Mesendoderm (in vitro differentiated cells): ENCODE results near the gene HDAC10.

ENCODE experiments used
- DNase-seq: peaks from one replicate; pipeline ENCODE4 v3.0.0; 2013
- H2AK5ac ChIP-seq: 2 replicates; pipeline ENCODE4 v1.6.1; 2013; ENCODE audit warnings: low read length, inconsistent platforms
- H2BK120ac ChIP-seq: 2 replicates; pipeline ENCODE4 v1.6.1; 2013; ENCODE audit warnings: low read depth, mild to moderate bottlenecking, low read length, moderate library complexity, mixed read lengths
- H2BK15ac ChIP-seq: replicated peaks from 2 replicates; pipeline ENCODE4 v1.6.1; 2013; ENCODE audit warnings: low read depth, mild to moderate bottlenecking, moderate library complexity
- H2BK5ac ChIP-seq: 2 replicates; pipeline ENCODE4 v1.6.1; 2013; ENCODE audit warnings: low read length, inconsistent platforms
- H3K18ac ChIP-seq: 2 replicates; pipeline ENCODE4 v1.6.1; 2013; ENCODE audit warnings: mild to moderate bottlenecking, low read length, mixed read lengths
- H3K23ac ChIP-seq: one replicate; pipeline ENCODE4 v1.6.1; 2013; ENCODE audit warnings: low read length
- H3K27ac ChIP-seq: 2 replicates; pipeline ENCODE4 v1.5.1; 2013; ENCODE audit warnings: low read depth, mild to moderate bottlenecking, inconsistent platforms, low read length, moderate library complexity
- H3K27me3 ChIP-seq: 2 replicates; pipeline ENCODE4 v1.6.1; 2013; ENCODE audit warnings: low read length, control low read depth, mild to moderate bottlenecking, inconsistent platforms; ENCODE audit not compliant: insufficient read depth, poor library complexity
- H3K36me3 ChIP-seq: 2 replicates; pipeline ENCODE4 v1.6.1; 2013; ENCODE audit warnings: low read length, inconsistent platforms; ENCODE audit not compliant: control insufficient read depth, insufficient read depth
- H3K4ac ChIP-seq: one replicate; pipeline ENCODE4 v1.6.1; 2013; ENCODE audit warnings: low read depth, mild to moderate bottlenecking, low read length, moderate library complexity
- H3K4me1 ChIP-seq: 2 replicates; pipeline ENCODE4 v1.6.1; 2013; ENCODE audit warnings: low read depth, low read length, inconsistent platforms; ENCODE audit not compliant: control insufficient read depth
- H3K4me2 ChIP-seq: 2 replicates; pipeline ENCODE4 v1.6.1; 2013; ENCODE audit warnings: low read length
- H3K4me3 ChIP-seq: 2 replicates; pipeline ENCODE4 v1.5.1; 2013; ENCODE audit warnings: mild to moderate bottlenecking, low read length
- H3K56ac ChIP-seq: one replicate; pipeline ENCODE4 v1.6.1; 2013; ENCODE audit warnings: low read length
- H3K79me1 ChIP-seq: 2 replicates; pipeline ENCODE4 v1.6.1; 2013; ENCODE audit warnings: low read length, inconsistent platforms
- H3K79me2 ChIP-seq: 2 replicates; pipeline ENCODE4 v1.6.1; 2013; ENCODE audit warnings: mild to moderate bottlenecking, low read length; ENCODE audit not compliant: control insufficient read depth, insufficient read depth
- H3K9ac ChIP-seq: 2 replicates; pipeline ENCODE4 v1.6.1; 2013; ENCODE audit warnings: low read length, inconsistent platforms
- H4K5ac ChIP-seq: one replicate; pipeline ENCODE4 v1.6.1; 2013; ENCODE audit warnings: low read length
- H4K8ac ChIP-seq: one replicate; pipeline ENCODE4 v1.6.1; 2013; ENCODE audit warnings: low read depth, mild to moderate bottlenecking, control low read depth, low read length, moderate library complexity
- WGBS: extraction: QIAGEN DNeasy Blood & Tissue Kit; methylation state at CpG from one replicate; pipeline ENCODE4 v1.1.7; 2013; ENCODE audit warnings: low lambda C conversion rate, missing lambda C conversion rate; ENCODE audit not compliant: insufficient coverage; ENCODE audit errors: extremely low coverage; 5-methylcytosine and 5-hydroxymethylcytosine counted together

The HDAC10 gene

GRCh38 chr22:50216055-50216683, 34.9 kb downstream of the HDAC10 start:
- Histone ChIP-seq H2BK120ac (no peak overlapping the region), H3K27me3 (no peaks in the 10 kb centered on the region), H2BK5ac (no peak overlapping the region), H3K9ac (no peak overlapping the region), H4K8ac (no peak overlapping the region), H3K56ac (no peak overlapping the region), H4K5ac (no peak overlapping the region), H3K36me3 (peaks cover 4% of the 10 kb centered on the region), H3K4me2 (no peak overlapping the region), H3K23ac (no peak overlapping the region), H3K4ac (no peak overlapping the region), H3K79me2 (no peaks in the 10 kb centered on the region), H3K4me3 (no peak overlapping the region), H2BK15ac (no peak overlapping the region), H3K18ac (no peak overlapping the region), H3K27ac (no peak overlapping the region), H2AK5ac (no peak overlapping the region), H3K4me1 (no peaks in the 10 kb centered on the region), H3K79me1 (peaks cover 1% of the 10 kb centered on the region)
- no peak for DNase-seq
- WGBS = no CpG with 5 or more reads among the region's 15 CpGs

GRCh38 chr22:50215297-50216054, 35.6 kb downstream of the HDAC10 start:
- H3K36me3 ChIP-seq = peaks cover 5% of the 10 kb centered on the region
- no peak overlapping the region for H3K56ac ChIP-seq
- H2AK5ac ChIP-seq = no peak overlapping the region
- no peak overlapping the region for H2BK120ac ChIP-seq
- peaks cover 1% of the 10 kb centered on the region for H3K79me1 ChIP-seq
- H3K27me3 ChIP-seq = no peaks in the 10 kb centered on the region
- H2BK5ac ChIP-seq = no peak overlapping the region
- no peak overlapping the region for H3K18ac ChIP-seq
- no peak overlapping the region for H3K27ac ChIP-seq
- no peak overlapping the region for H4K5ac ChIP-seq
- no peak overlapping the region for H3K23ac ChIP-seq
- H3K9ac ChIP-seq = no peak overlapping the region
- no peak for DNase-seq
- H2BK15ac ChIP-seq = no peak overlapping the region
- H4K8ac ChIP-seq = no peak overlapping the region
- no peaks in the 10 kb centered on the region for H3K4me1 ChIP-seq
- H3K4ac ChIP-seq = no peak overlapping the region
- no peaks in the 10 kb centered on the region for H3K79me2 ChIP-seq
- no CpG with 5 or more reads among the region's 17 CpGs for WGBS
- no peak overlapping the region for H3K4me2 ChIP-seq
- H3K4me3 ChIP-seq = no peak overlapping the region

DNA sequence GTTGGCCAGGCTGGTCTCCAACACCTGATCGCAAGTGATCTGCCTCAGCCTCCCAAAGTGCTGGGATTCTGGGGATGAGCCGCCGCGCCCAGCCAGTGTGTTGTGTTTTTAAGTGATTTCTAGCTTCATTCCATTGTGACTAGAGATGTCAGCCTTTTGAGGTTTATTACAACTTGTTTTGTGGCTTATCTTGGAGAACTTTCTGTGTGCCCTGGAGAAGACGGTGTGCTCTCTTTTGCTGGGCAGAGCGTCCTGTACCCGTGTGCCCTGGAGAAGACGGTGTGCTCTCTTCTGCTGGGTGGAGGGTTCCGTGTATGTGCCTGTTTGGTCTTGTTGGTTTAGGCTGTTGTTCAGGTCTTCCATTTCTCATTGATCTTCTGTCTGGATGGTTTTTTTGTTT, 37.8 kb downstream of the HDAC10 start:
- Histone ChIP-seq H4K8ac (no peak overlapping the region), H3K23ac (no peak overlapping the region), H2BK120ac (no peak overlapping the region), H3K36me3 (peaks cover 5% of the 10 kb centered on the region), H3K18ac (no peak overlapping the region), H2BK5ac (no peak overlapping the region), H3K4me1 (no peaks in the 10 kb centered on the region), H3K27me3 (no peaks in the 10 kb centered on the region), H3K56ac (no peak overlapping the region), H3K79me1 (peaks cover 1% of the 10 kb centered on the region), H4K5ac (no peak overlapping the region), H3K4ac (no peak overlapping the region), H3K4me2 (no peak overlapping the region), H3K4me3 (no peak overlapping the region), H3K79me2 (no peaks in the 10 kb centered on the region), H2AK5ac (no peak overlapping the region), H3K27ac (no peak overlapping the region), H3K9ac (no peak overlapping the region), H2BK15ac (no peak overlapping the region)
- DNase-seq = no peak
- no CpG with 5 or more reads among the region's 9 CpGs for WGBS

- Histone ChIP-seq H3K79me2 (no peaks in the 10 kb centered on the region), H3K4me3 (no peak overlapping the region), H4K5ac (no peak overlapping the region), H3K56ac (no peak overlapping the region), H3K79me1 (peaks cover 1% of the 10 kb centered on the region), H2BK15ac (no peak overlapping the region), H2BK120ac (no peak overlapping the region), H3K27ac (no peak overlapping the region), H3K4ac (no peak overlapping the region), H3K4me1 (no peaks in the 10 kb centered on the region), H2BK5ac (no peak overlapping the region), H3K23ac (no peak overlapping the region), H3K4me2 (no peak overlapping the region), H4K8ac (no peak overlapping the region), H3K18ac (no peak overlapping the region), H2AK5ac (no peak overlapping the region), H3K36me3 (peaks cover 3% of the 10 kb centered on the region), H3K27me3 (no peaks in the 10 kb centered on the region), H3K9ac (no peak overlapping the region)
- no peak for DNase-seq
- no CpG with 5 or more reads among the region's 14 CpGs for WGBS
These were observed 39.9 kb downstream of the HDAC10 start for GRCh38 chr22:50211147-50211546.

DNA sequence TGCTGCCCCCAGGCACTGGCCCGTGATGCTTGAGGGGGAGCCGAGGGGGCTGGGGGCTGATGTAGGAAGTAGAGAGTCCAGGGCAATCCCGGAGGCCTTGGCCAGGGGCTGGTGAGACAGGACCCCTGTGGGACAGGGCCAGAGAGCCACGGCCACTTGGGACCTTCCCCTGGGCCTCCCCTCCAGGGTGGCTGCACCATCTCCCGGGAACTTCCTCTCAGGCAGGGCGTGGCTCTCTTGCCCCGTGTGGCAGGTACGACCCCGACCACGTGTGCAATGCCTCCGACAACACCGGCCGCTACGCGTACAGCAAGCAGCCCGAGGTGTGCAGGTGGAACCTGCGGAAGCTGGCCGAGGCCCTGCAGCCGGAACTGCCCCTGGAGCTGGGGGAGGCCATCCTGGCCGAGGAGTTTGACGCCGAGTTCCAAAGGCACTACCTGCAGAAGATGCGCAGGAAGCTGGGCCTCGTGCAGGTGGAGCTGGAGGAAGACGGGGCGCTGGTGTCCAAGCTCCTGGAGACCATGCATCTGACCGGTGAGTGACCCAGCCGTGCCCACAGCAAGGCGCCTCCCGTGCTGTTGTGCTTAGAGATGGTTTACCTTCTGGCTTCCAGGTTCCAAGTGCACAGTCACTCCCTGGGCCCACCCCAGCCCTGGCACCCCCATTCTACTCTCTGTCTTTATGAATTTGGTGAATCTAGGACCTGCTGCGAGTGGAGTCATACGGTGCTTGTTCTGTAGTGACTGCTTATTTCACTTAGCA, 40.5 kb downstream of the HDAC10 start:
- Histone ChIP-seq H2BK5ac (no peak overlapping the region), H3K4me2 (no peak overlapping the region), H2BK15ac (no peak overlapping the region), H3K18ac (no peak overlapping the region), H4K5ac (no peak overlapping the region), H3K79me1 (peaks cover 1% of the 10 kb centered on the region), H2BK120ac (no peak overlapping the region), H3K79me2 (no peaks in the 10 kb centered on the region), H4K8ac (no peak overlapping the region), H2AK5ac (no peak overlapping the region), H3K4me1 (no peaks in the 10 kb centered on the region), H3K9ac (no peak overlapping the region), H3K4me3 (no peak overlapping the region), H3K27me3 (no peaks in the 10 kb centered on the region), H3K56ac (no peak overlapping the region), H3K27ac (no peak overlapping the region), H3K36me3 (peaks cover 2% of the 10 kb centered on the region), H3K4ac (no peak overlapping the region), H3K23ac (no peak overlapping the region)
- DNase-seq = no peak
- WGBS = no CpG with 5 or more reads among the region's 32 CpGs
